NCI-H1092 treated with DMSO at 0.1 percent for 48 hours (cell line): ENCODE measurements around the gene FRMD8.

Experiments used
- DNase-seq: peaks from one replicate; lab custom pipeline; 2025; lab: John Stamatoyannopoulos, UW

Gene FRMD8

DNA sequence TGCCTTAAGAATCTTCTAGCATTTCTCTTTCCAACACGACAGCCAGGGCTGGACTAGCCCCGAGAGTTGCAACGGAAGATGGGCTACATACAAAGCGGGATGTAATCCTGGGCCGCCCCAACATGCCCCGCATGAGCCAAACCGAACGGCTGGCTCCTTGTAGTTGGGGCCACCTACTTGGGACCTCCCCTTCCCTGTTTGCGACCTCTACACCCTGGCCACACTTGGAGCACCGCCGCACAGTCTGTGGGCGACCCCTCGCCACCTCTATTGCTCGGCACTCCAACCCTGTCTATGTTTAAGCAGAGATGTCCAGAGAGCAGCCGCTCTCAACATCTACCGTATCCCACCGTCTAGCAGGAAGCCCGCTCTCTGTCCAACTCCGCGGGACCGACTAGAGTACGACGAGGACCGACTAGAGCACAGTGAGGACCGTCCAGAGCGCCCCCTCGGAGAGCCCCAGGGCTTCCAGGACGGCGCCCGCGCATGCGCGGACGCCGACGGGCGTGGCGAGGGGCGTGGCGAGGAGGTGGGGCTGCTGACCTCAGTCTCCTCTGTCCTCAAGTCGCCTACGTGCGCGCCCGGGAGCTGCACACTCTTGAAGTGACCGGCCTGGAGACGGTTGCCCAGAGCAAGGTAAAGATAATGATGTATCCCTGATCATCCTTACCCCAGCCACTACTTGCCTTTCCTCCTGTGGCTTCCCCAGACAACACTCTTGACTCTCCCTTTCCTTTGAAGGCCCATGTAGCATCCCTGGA, 68.4 kb downstream of the FRMD8 start:
- DNase-seq = peak; percentile 91

DNA sequence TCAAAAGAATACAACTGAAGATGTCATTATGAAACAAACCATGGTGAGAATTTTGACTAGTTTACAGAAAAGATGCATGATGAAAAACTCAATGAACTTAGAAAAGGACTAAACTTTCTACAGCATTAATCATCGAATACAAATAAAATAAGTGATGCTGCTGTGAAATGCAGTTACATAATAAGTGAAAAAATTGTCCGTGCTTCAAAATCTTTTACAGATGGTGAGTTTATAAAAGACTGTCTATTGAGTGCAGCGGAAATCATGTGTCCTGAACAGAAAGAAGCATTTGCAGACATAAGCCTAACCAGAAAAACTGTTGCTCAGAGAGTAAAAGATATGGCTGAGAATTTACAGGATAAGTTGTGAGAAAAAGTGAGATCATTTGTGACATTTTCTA, 70.0 kb downstream of the FRMD8 start:
- DNase-seq = no peak

DNA sequence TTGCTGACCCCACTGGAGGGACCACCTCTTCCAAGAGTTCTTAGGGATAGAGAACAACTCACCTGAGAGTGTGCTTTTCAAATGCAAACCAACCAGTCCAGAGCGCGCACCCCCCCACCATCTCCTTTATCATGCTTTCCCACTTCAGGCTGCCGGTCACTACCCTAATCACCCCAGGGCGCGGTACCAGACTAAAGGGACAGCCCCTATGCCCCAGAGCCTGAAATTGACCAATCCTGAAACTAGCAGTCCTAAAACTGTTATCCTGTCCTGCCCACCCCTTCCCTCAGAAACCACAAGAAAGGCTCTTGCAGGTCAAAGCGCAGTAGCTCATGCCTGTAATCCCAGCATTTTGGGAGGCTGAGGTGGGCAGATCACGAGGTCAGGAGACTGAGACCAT, 73.1 kb downstream of the FRMD8 start:
- no peak for DNase-seq
